ENCODE results near the gene PIM1.

DNA sequence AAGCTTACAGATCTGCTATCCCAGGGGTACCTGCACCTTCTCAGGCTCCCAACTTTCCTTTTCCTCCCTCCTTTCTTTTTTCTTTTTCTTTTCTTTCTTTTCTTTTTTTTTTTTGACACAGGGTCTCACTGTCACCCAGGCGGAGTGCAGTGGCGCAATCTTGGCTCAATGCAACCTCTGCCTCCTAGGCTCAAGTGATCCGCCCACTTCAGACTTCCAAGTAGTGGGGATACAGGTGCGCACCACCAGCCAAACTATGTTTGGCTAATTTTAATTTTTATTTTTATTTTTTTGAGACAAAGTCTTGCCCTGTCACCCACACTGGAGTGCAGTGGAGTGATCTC is 36.0 kb downstream of the PIM1 start:
- TF ChIP-seq, protein P1, sequence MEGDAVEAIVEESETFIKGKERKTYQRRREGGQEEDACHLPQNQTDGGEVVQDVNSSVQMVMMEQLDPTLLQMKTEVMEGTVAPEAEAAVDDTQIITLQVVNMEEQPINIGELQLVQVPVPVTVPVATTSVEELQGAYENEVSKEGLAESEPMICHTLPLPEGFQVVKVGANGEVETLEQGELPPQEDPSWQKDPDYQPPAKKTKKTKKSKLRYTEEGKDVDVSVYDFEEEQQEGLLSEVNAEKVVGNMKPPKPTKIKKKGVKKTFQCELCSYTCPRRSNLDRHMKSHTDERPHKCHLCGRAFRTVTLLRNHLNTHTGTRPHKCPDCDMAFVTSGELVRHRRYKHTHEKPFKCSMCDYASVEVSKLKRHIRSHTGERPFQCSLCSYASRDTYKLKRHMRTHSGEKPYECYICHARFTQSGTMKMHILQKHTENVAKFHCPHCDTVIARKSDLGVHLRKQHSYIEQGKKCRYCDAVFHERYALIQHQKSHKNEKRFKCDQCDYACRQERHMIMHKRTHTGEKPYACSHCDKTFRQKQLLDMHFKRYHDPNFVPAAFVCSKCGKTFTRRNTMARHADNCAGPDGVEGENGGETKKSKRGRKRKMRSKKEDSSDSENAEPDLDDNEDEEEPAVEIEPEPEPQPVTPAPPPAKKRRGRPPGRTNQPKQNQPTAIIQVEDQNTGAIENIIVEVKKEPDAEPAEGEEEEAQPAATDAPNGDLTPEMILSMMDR (IDR thresholded peaks at IDR 0.05; ENCODE audit: low read depth, low read length), result no peak
- no peak for TF ChIP-seq EZH2phosphoT487 (IDR thresholded peaks at IDR 0.05; ENCODE audit: low read depth)

Data from OCI-LY3 (cell line).